DOHH2 (cell line): ENCODE measurements around the gene KCNN4.

Experiments
- EZH2phosphoT487 ChIP-seq: fragments of 200-600 bp; sonication (generic); IDR thresholded peaks from 2 replicates; pipeline ENCODE4 v1.6.1; 2017; ENCODE audit warnings: borderline replicate concordance, mild to moderate bottlenecking, antibody characterized with exemption, low read length, moderate library complexity, mixed read lengths
- TF ChIP-seq, protein P1 (sequence below): fragments of 200-600 bp; sonication (generic); IDR thresholded peaks from one replicate; pipeline ENCODE4 v1.5.1; 2014; ENCODE audit warnings: antibody characterized with exemption, mild to moderate bottlenecking, low read depth, low read length; ENCODE audit not compliant: poor library complexity, severe bottlenecking

DNA sequence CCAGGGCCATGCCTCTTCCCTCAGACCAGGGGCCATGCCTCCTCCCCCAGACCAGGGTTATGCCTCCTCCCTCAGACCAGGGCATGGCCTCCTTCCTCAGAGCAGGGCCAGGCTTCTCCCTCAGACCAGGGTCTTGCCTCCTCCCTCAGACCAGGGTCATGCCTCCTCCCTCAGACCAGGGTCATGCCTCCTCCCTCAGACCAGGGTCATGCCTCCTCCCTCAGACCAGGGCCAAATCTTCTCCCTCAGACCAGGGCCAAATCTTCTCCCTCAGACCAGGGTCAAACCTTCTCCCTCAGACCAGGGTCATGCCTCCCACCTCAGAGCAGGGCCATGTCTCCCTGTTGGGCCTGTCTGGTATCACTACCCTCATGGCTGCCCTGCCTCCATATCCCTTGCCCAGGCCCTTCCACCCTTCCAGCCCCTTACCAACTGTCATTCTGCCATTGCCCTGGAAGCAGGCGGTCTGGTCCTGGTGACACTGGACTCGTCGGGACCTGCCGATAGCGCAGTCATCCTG, 17.3 kb upstream of the KCNN4 start:
- TF ChIP-seq, protein P1, sequence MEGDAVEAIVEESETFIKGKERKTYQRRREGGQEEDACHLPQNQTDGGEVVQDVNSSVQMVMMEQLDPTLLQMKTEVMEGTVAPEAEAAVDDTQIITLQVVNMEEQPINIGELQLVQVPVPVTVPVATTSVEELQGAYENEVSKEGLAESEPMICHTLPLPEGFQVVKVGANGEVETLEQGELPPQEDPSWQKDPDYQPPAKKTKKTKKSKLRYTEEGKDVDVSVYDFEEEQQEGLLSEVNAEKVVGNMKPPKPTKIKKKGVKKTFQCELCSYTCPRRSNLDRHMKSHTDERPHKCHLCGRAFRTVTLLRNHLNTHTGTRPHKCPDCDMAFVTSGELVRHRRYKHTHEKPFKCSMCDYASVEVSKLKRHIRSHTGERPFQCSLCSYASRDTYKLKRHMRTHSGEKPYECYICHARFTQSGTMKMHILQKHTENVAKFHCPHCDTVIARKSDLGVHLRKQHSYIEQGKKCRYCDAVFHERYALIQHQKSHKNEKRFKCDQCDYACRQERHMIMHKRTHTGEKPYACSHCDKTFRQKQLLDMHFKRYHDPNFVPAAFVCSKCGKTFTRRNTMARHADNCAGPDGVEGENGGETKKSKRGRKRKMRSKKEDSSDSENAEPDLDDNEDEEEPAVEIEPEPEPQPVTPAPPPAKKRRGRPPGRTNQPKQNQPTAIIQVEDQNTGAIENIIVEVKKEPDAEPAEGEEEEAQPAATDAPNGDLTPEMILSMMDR, result no peak
- no peak for TF ChIP-seq EZH2phosphoT487
